ENCODE data around the gene AQP12A.

- TF ChIP-seq CTCF (IDR thresholded peaks at IDR 0.05) (peak; percentile 29; the same call in 1 of the 2 replicates), ZFX (IDR thresholded peaks at IDR 0.05; ENCODE audit: borderline replicate concordance) (no peak)
Measured at GRCh38 chr2:240733803-240734495, 42.3 kb downstream of the AQP12A start.
